ENCODE results near the gene ATP2B2. TPM values are rescaled to one million over a fixed set of nuclear protein-coding genes. Genes with fewer than 3 reads are reported as not detected.

The ATP2B2 gene
- polyA plus RNA-seq, 4 donors: 0.39 to 0.55 TPM; not detected in 2

GRCh38 chr3:10281951-10282350, 223.4 kb downstream of the ATP2B2 start:
- Histone ChIP-seq H3K4me1 (ENCODE audit: control insufficient read depth in 3 of 3, insufficient read depth in 2 of 3, low read depth in 1 of 3, low read length in 2 of 3) (no peaks in the 10 kb centered on the region), H3K36me3 (ENCODE audit: control insufficient read depth in 3 of 3, insufficient read depth in 2 of 3, low read depth in 1 of 3, low read length in 3 of 3) (peaks cover 19 to 72% (median 21%) of the 10 kb centered on the region in 3 donors), H3K27me3 (ENCODE audit: control insufficient read depth in 3 of 3, insufficient read depth in 3 of 3, low read length in 3 of 3) (no peaks in the 10 kb centered on the region), H3K9me3 (ENCODE audit: control insufficient read depth in 2 of 2, insufficient read depth in 1 of 2, low read depth in 1 of 2, low read length in 1 of 2) (no peaks in the 10 kb centered on the region), H3K27ac (ENCODE audit: low read depth in 1 of 3, low read length in 2 of 3) (no peak overlapping the region), H3K4me3 (ENCODE audit: low read depth in 1 of 3, low read length in 3 of 3) (no peak overlapping the region)
- 89 to 96% (median 95%) methylated on average over 5 of the region's 5 CpGs for WGBS, 3 donors
- FAIRE-seq (no peak), DNase-seq (no peak)

- Histone ChIP-seq H3K4me1 (ENCODE audit: control insufficient read depth in 3 of 3, insufficient read depth in 2 of 3, low read depth in 1 of 3, low read length in 2 of 3) (no peaks in the 10 kb centered on the region), H3K36me3 (ENCODE audit: control insufficient read depth in 3 of 3, insufficient read depth in 2 of 3, low read depth in 1 of 3, low read length in 3 of 3) (peaks cover 24 to 74% (median 26%) of the 10 kb centered on the region in 3 donors), H3K9me3 (ENCODE audit: control insufficient read depth in 2 of 2, insufficient read depth in 1 of 2, low read depth in 1 of 2, low read length in 1 of 2) (no peaks in the 10 kb centered on the region), H3K27ac (ENCODE audit: low read depth in 1 of 3, low read length in 2 of 3) (no peak overlapping the region), H3K27me3 (ENCODE audit: control insufficient read depth in 3 of 3, insufficient read depth in 3 of 3, low read length in 3 of 3) (no peaks in the 10 kb centered on the region), H3K4me3 (ENCODE audit: low read depth in 1 of 3, low read length in 3 of 3) (no peak overlapping the region)
- DNase-seq (no peak), FAIRE-seq (no peak)
- WGBS, 3 donors: 88 to 94% (median 91%) methylated on average over 6 of the region's 6 CpGs
Observed at GRCh38 chr3:10280571-10280970, 224.8 kb downstream of the ATP2B2 start.

- H3K27me3 ChIP-seq (ENCODE audit: control insufficient read depth in 3 of 3, insufficient read depth in 3 of 3, low read length in 3 of 3): no peaks in the 10 kb centered on the region
- FAIRE-seq (no peak), DNase-seq (no peak)
- no peaks in the 10 kb centered on the region for H3K9me3 ChIP-seq (ENCODE audit: control insufficient read depth in 2 of 2, insufficient read depth in 1 of 2, low read depth in 1 of 2, low read length in 1 of 2)
- peaks cover 24 to 78% (median 26%) of the 10 kb centered on the region in 3 donors for H3K36me3 ChIP-seq (ENCODE audit: control insufficient read depth in 3 of 3, insufficient read depth in 2 of 3, low read depth in 1 of 3, low read length in 3 of 3)
- no peak overlapping the region for H3K4me3 ChIP-seq (ENCODE audit: low read depth in 1 of 3, low read length in 3 of 3)
- WGBS, 3 donors: 81 to 82% (median 81%) methylated on average over 5 of the region's 5 CpGs
- no peak overlapping the region for H3K27ac ChIP-seq (ENCODE audit: low read depth in 1 of 3, low read length in 2 of 3)
- no peaks in the 10 kb centered on the region for H3K4me1 ChIP-seq (ENCODE audit: control insufficient read depth in 3 of 3, insufficient read depth in 2 of 3, low read depth in 1 of 3, low read length in 2 of 3)
Observed at GRCh38 chr3:10280177-10280529, 225.2 kb downstream of the ATP2B2 start.

GRCh38 chr3:10279384-10280176, 225.8 kb downstream of the ATP2B2 start:
- H3K4me1 ChIP-seq (ENCODE audit: control insufficient read depth in 3 of 3, insufficient read depth in 2 of 3, low read depth in 1 of 3, low read length in 2 of 3): no peaks in the 10 kb centered on the region
- no peak overlapping the region for H3K27ac ChIP-seq (ENCODE audit: low read depth in 1 of 3, low read length in 2 of 3)
- H3K27me3 ChIP-seq (ENCODE audit: control insufficient read depth in 3 of 3, insufficient read depth in 3 of 3, low read length in 3 of 3): no peaks in the 10 kb centered on the region
- WGBS, 3 donors: 92 to 96% (median 94%) methylated on average over 13 of the region's 13 CpGs
- H3K36me3 ChIP-seq (ENCODE audit: control insufficient read depth in 3 of 3, insufficient read depth in 2 of 3, low read depth in 1 of 3, low read length in 3 of 3): peaks cover 24 to 76% (median 26%) of the 10 kb centered on the region in 3 donors
- FAIRE-seq (no peak), DNase-seq (no peak)
- no peaks in the 10 kb centered on the region for H3K9me3 ChIP-seq (ENCODE audit: control insufficient read depth in 2 of 2, insufficient read depth in 1 of 2, low read depth in 1 of 2, low read length in 1 of 2)
- H3K4me3 ChIP-seq (ENCODE audit: low read depth in 1 of 3, low read length in 3 of 3): no peak overlapping the region

- no peak for FAIRE-seq
- H3K36me3 ChIP-seq (ENCODE audit: control insufficient read depth in 3 of 3, insufficient read depth in 2 of 3, low read depth in 1 of 3, low read length in 3 of 3): peaks cover 24 to 68% (median 26%) of the 10 kb centered on the region in 3 donors
- no peak overlapping the region for H3K4me3 ChIP-seq (ENCODE audit: low read depth in 1 of 3, low read length in 3 of 3)
- H3K4me1 ChIP-seq (ENCODE audit: control insufficient read depth in 3 of 3, insufficient read depth in 2 of 3, low read depth in 1 of 3, low read length in 2 of 3): no peaks in the 10 kb centered on the region
- H3K9me3 ChIP-seq (ENCODE audit: control insufficient read depth in 2 of 2, insufficient read depth in 1 of 2, low read depth in 1 of 2, low read length in 1 of 2): no peaks in the 10 kb centered on the region
- 92 to 100% (median 100%) methylated on average over 1 of the region's 1 CpG for WGBS, 3 donors
- DNase-seq: no peak
- no peaks in the 10 kb centered on the region for H3K27me3 ChIP-seq (ENCODE audit: control insufficient read depth in 3 of 3, insufficient read depth in 3 of 3, low read length in 3 of 3)
- no peak overlapping the region for H3K27ac ChIP-seq (ENCODE audit: low read depth in 1 of 3, low read length in 2 of 3)
Observed at GRCh38 chr3:10278501-10278900, 226.9 kb downstream of the ATP2B2 start.

GRCh38 chr3:10277115-10277625, 228.2 kb downstream of the ATP2B2 start:
- H3K4me1 ChIP-seq (ENCODE audit: control insufficient read depth in 3 of 3, insufficient read depth in 2 of 3, low read depth in 1 of 3, low read length in 2 of 3): no peaks in the 10 kb centered on the region
- no peak overlapping the region for H3K27ac ChIP-seq (ENCODE audit: low read depth in 1 of 3, low read length in 2 of 3)
- no peaks in the 10 kb centered on the region for H3K9me3 ChIP-seq (ENCODE audit: control insufficient read depth in 2 of 2, insufficient read depth in 1 of 2, low read depth in 1 of 2, low read length in 1 of 2)
- FAIRE-seq (no peak), DNase-seq (no peak)
- H3K36me3 ChIP-seq (ENCODE audit: control insufficient read depth in 3 of 3, insufficient read depth in 2 of 3, low read depth in 1 of 3, low read length in 3 of 3): peaks cover 24 to 75% (median 26%) of the 10 kb centered on the region in 3 donors
- H3K4me3 ChIP-seq (ENCODE audit: low read depth in 1 of 3, low read length in 3 of 3): no peak overlapping the region
- no peaks in the 10 kb centered on the region for H3K27me3 ChIP-seq (ENCODE audit: control insufficient read depth in 3 of 3, insufficient read depth in 3 of 3, low read length in 3 of 3)
- 71 to 78% (median 75%) methylated on average over 3 of the region's 3 CpGs for WGBS, 3 donors

- H3K4me1 ChIP-seq (ENCODE audit: control insufficient read depth in 3 of 3, insufficient read depth in 2 of 3, low read depth in 1 of 3, low read length in 2 of 3): no peaks in the 10 kb centered on the region
- H3K27ac ChIP-seq (ENCODE audit: low read depth in 1 of 3, low read length in 2 of 3): no peak overlapping the region
- H3K27me3 ChIP-seq (ENCODE audit: control insufficient read depth in 3 of 3, insufficient read depth in 3 of 3, low read length in 3 of 3): no peaks in the 10 kb centered on the region
- peaks cover 24 to 78% (median 24%) of the 10 kb centered on the region in 3 donors for H3K36me3 ChIP-seq (ENCODE audit: control insufficient read depth in 3 of 3, insufficient read depth in 2 of 3, low read depth in 1 of 3, low read length in 3 of 3)
- no peak for FAIRE-seq
- H3K4me3 ChIP-seq (ENCODE audit: low read depth in 1 of 3, low read length in 3 of 3): no peak overlapping the region
- H3K9me3 ChIP-seq (ENCODE audit: control insufficient read depth in 2 of 2, insufficient read depth in 1 of 2, low read depth in 1 of 2, low read length in 1 of 2): no peaks in the 10 kb centered on the region
- no peak for DNase-seq
- WGBS, 3 donors: 70 to 94% (median 78%) methylated on average over 1 of the region's 1 CpG
Observed at GRCh38 chr3:10274601-10275000, 230.8 kb downstream of the ATP2B2 start.

Data from small intestine (tissue), 7 donors.